ENCODE results near the gene GHITM.
"Not testable (repeated sequence)": the region's sequence is repeated elsewhere in the genome, so short reads cannot be mapped to it uniquely, and the experiment has no call there.

Gene GHITM

GRCh38 chr10:84148006-84148597, 8.8 kb downstream of the GHITM start:
- not testable (repeated sequence) for DNase-seq

GRCh38 chr10:84149854-84150253, 10.5 kb downstream of the GHITM start:
- no peak for DNase-seq

DNA sequence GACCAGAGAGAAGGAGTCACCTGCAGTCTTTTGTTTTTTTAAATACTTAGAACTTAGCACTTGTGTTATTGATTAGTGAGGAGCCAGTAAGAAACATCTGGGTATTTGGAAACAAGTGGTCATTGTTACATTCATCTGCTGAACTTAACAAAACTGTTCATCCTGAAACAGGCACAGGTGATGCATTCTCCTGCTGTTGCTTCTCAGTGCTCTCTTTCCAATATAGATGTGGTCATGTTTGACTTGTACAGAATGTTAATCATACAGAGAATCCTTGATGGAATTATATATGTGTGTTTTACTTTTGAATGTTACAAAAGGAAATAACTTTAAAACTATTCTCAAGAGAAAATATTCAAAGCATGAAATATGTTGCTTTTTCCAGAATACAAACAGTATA, 13.5 kb downstream of the GHITM start:
- no peak for DNase-seq

DNA sequence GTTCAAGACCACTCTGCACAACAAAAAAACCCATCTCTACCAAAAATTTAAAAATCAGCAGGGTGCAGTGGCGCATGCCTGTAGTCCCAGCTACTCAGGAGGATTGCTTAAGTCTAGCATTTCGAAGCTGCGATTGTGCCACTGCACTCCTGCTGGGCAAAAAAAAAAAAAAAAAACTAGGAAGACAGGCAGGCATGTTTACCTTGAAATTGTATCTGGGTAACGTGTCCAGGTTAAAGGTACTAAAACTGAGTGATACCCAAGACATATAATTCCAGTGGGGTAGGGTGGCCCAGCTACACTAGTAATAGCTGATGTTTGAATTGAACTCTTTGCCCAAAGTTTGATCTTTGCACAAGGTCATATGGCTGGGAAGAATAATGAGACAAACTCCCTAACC, 16.2 kb downstream of the GHITM start:
- no peak for DNase-seq

- no peak for DNase-seq
Observed at GRCh38 chr10:84156009-84156408, 16.7 kb downstream of the GHITM start.

DNA sequence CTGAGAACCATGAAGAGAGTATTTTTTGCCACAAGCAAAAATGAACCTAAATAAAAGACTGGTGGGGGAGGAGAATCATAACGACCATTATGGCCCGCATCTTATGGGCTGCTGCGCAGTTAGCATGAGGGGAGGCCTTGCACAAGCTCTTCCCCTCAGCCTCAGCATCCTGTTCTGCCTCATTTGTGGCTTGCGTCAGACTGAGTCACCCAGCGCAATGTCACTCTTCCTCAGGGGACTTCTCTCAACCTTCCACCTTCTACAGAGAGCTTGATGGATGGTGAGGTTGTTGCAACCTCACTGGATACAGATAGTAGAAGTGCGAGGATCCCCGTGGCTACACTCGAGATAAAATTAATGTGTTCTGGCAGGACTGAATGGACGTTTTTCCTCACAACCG, 17.5 kb downstream of the GHITM start:
- DNase-seq: no peak

- DNase-seq: no peak
Observed at GRCh38 chr10:84158061-84158460, 18.8 kb downstream of the GHITM start.

DNA sequence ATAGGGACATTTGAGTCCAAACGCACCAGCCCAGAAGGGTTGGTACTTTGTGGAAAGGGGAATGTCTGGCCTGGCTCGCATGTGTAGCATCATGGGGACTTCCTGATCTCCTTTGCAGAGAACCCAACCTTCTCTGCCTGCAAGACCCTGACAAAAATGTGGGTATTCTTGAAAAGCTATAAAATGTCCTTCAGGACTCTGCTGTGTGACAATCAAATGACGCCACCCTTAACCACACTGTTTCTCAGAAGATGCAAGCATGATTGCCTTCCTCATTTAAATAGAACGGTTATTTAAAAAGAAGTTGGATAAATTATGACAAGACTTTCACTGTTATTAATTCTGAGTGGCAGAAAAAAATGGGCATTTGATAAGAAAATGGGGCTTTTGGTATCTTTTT, 19.2 kb downstream of the GHITM start:
- DNase-seq: no peak

GRCh38 chr10:84159076-84159685, 19.9 kb downstream of the GHITM start:
- DNase-seq: no peak

GRCh38 chr10:84160663-84161362, 21.5 kb downstream of the GHITM start:
- DNase-seq: no peak

DNA sequence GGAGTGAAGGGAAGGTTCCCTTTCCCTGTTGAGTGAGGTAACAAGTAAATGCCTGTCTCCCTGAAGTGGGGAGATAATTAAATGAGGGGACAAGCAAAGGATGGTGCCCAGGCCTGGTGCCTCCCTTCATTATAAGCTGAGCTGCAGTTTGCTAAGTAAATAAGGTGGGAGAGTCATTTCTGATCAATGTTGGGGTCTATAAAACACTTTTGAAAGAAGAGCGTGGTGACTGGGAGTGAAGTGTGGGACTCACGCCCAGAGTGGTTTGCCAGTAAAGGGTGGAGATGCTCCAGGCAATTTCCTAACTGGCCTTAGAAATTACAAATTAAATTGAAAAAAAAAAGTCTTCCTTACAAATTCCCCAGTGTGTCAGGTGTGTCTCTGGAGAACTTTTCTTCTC, 24.7 kb downstream of the GHITM start:
- no peak for DNase-seq

DNA sequence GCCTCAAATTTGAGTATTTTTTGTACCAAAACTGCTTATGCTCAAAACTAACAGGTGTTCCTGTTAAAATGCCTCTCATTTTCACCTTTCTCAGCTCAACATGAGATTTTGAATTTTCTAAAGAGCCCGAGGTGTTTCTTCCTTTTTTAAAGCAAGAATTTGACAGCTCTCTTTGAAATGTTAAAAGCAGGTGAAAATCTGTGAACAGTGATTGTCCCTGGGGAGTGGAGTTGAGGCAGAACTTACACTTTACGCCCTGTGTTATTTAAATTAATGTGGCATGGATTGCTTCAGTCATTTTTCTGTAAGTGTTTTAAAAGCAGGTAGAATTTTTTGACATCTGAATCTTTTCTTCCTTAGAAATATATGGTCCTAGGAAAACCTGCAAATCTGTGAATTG, 25.1 kb downstream of the GHITM start:
- DNase-seq: no peak

DNA sequence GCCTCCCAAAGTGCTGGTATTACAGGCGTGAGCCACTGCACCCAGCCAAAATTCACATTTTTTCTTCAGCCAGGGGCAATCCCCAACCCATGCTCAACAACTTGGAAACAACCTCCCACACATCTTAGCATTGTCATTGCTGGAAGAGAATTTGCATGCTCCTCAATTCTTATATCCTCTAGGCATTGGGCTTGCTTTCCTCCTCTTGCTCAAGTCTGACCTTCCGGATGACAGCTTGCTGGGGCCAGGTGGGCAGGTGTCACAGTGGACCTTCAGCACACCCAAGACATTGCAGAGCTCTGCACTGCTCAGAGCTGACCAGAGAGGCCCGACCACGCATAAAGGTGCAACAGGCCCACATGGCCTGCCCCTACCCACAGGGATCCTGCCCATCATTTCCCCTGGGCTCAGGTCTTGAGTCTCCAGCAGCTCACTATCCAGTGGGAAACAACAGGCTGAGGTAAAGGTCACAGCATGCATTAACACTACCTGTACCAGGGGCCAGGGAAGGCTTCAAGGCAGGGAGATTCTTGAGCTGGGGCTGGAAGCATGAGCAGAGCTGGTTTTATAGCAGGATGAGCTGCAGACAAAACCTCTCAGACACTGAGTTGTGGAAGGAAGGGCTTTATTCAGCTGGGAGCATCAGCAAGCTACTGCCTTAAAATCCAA, 27.4 kb downstream of the GHITM start:
- no peak for DNase-seq

DNA sequence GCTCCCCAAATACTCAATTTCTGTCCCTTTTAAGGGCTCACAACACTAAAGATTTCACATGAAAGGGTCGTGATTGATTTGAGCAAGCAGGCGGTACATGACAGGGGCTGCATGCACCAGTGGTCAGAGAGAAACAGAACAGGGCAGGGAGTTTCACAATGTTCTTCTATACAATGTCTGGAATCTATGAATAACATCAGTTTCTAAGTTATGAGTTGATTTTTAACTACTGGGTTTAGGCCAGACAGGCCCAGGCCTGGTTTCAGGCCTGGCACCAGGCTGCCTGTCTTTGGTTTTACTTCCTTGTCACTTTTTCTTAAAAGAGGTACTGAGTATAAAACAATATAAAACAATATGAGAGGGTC, 28.0 kb downstream of the GHITM start:
- not testable (repeated sequence) for DNase-seq

GRCh38 chr10:84168382-84168781, 29.1 kb downstream of the GHITM start:
- DNase-seq: not testable (repeated sequence)

DNA sequence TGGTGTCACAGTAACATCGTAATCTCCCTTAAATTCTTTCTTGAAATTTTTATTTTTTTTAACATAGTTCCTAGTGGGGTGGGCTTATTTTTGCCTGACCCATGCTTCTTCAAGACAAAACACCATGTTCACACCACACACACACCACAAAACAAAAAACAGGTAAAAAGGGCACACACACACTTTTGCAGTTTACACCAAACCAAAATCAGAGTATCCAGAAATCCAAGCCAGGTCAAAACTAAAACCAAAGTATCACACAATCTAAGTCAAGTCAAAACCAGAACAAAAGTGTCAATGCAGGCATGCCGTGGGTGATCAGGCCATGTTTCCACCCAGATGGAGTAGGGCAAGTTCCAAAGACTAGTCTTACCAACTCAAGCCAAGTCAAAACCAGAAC, 31.9 kb downstream of the GHITM start:
- not testable (repeated sequence) for DNase-seq

- DNase-seq: not testable (repeated sequence)
Observed at GRCh38 chr10:84171700-84172466, 32.6 kb downstream of the GHITM start.

DNA sequence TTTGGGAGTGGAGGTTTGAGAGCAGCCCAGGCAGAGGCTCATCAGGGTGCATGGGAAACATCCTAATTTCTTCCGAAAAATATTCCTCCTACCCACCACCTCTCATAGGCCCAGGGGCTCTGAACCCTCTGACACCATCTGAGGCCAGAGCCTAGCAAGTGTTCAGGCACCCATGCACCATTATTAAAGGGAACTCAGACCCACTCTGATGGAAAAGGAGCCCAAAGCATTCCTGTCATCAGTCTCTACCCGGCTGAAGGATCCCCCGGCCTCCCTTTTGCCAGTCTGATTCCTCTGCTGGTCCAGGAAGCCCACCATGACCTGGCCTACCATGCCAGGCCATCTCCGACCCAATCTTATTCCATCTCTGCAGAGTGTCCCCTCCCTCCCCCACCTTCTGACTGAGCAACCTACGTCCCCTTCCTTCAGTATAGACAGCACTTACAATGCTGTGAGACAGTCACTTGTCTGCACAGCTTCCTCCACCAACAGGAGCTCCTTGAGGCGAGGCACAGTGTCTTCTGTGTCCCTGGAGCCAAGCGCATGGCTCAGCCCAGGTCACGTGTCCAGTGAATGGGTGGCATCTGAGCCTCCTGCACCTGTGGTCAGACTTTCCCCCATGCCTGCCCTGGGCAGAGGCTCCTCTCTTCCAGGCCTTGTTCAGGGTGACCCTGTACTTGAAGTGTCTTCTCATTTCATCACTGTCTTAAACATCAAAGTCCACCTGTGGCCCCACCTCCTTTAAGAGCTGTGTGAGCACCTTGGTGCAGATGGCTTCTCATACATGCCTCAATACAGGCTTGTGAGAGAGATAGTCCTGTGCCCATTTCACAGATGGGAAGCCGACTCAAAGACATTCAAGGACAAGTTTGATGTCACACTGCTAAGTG, 33.4 kb downstream of the GHITM start:
- no peak for DNase-seq

- DNase-seq: no peak
Observed at GRCh38 chr10:84173501-84173929, 34.2 kb downstream of the GHITM start, which contains the start of gene GPR15LG. Gene GPR15LG, plus strand, starts transcription at chr10:84173801. Its CDS starts 51 bp downstream, at chr10:84173852.

- no peak for DNase-seq
Observed at GRCh38 chr10:84175436-84175835, 36.1 kb downstream of the GHITM start.

- no peak for DNase-seq
Observed at GRCh38 chr10:84176351-84176750, 37.0 kb downstream of the GHITM start.
